Erythroblast (primary cell): ENCODE data around the gene ARHGEF28.

Experiments
- GATA1 ChIP-seq: IDR thresholded peaks from 2 replicates; pipeline ENCODE4 v1.6.1; 2011; ENCODE audit warnings: low read depth, mild to moderate bottlenecking, control low read depth, low read length, moderate library complexity
- POLR2A ChIP-seq: IDR thresholded peaks from 2 replicates; pipeline ENCODE4 v1.6.1; 2011; ENCODE audit warnings: mild to moderate bottlenecking, low read length

GRCh38 chr5:73969195-73970036 lies 343.4 kb downstream of the ARHGEF28 start:
- TF ChIP-seq POLR2A (no peak), GATA1 (no peak)
